ENCODE data around the gene NFIA. TPM values are rescaled to one million over a fixed set of nuclear protein-coding genes. Genes with fewer than 3 reads are reported as not detected.

The NFIA gene
- total and polyA plus RNA-seq, 2 donors (not counting 1 experiment from before 2014, with no cell fraction given), result 5.4 to 11.0 TPM

GRCh38 chr1:61310538-61310937, 228.2 kb downstream of the NFIA start:
- Histone ChIP-seq H3K27me3 (ENCODE audit: control insufficient read depth, insufficient read depth, low read length) (no peaks in the 10 kb centered on the region), H4K20me1 (ENCODE audit: control insufficient read depth, extremely low read depth, insufficient read depth, low read length) (no peaks in the 10 kb centered on the region), H3K27ac (ENCODE audit: insufficient read depth, low read length) (no peak overlapping the region), H3K79me2 (ENCODE audit: control insufficient read depth, insufficient read depth, low read length) (no peaks in the 10 kb centered on the region), H3K4me1 (ENCODE audit: control insufficient read depth, extremely low read depth, insufficient read depth, low read length) (no peaks in the 10 kb centered on the region), H3K9me3 (ENCODE audit: control insufficient read depth, insufficient read depth, low read depth, low read length) (no peaks in the 10 kb centered on the region), H3K4me3 (replicated peaks in 1 of 4; ENCODE audit: control extremely low read depth in 1 of 4, insufficient read depth in 1 of 4, low read depth in 3 of 4, low read length in 4 of 4) (no peak overlapping the region), H3K9ac (ENCODE audit: insufficient read depth, low read length) (no peak overlapping the region), H2AFZ (ENCODE audit: low read length) (no peak overlapping the region), H3K36me3 (ENCODE audit: control insufficient read depth, insufficient read depth, low read length) (no peaks in the 10 kb centered on the region), H3K4me2 (ENCODE audit: extremely low read depth, insufficient read depth, low read length) (no peak overlapping the region)
- TF ChIP-seq CTCF (conservative IDR thresholded peaks at IDR 0.05 in 1 of 2, IDR thresholded peaks at IDR 0.05 in 1 of 2; ENCODE audit: low read depth in 1 of 2, low read length in 2 of 2), result no peak
- TF ChIP-seq EZH2 (IDR thresholded peaks at IDR 0.05; ENCODE audit: low read length, missing control alignments), result no peak
- no peak for DNase-seq (ENCODE audit: low read depth in 2 of 2)

- H2AFZ ChIP-seq (ENCODE audit: low read length), result no peak overlapping the region
- H3K27me3 ChIP-seq (ENCODE audit: control insufficient read depth, insufficient read depth, low read length), result no peaks in the 10 kb centered on the region
- no peak overlapping the region for H3K27ac ChIP-seq (ENCODE audit: insufficient read depth, low read length)
- no peaks in the 10 kb centered on the region for H4K20me1 ChIP-seq (ENCODE audit: control insufficient read depth, extremely low read depth, insufficient read depth, low read length)
- TF ChIP-seq EZH2 (IDR thresholded peaks at IDR 0.05; ENCODE audit: low read length, missing control alignments) (no peak), CTCF (conservative IDR thresholded peaks at IDR 0.05 in 1 of 2, IDR thresholded peaks at IDR 0.05 in 1 of 2; ENCODE audit: low read depth in 1 of 2, low read length in 2 of 2) (no peak)
- peaks cover 1% of the 10 kb centered on the region for H3K4me1 ChIP-seq (ENCODE audit: control insufficient read depth, extremely low read depth, insufficient read depth, low read length)
- no peaks in the 10 kb centered on the region for H3K36me3 ChIP-seq (ENCODE audit: control insufficient read depth, insufficient read depth, low read length)
- no peak for DNase-seq (ENCODE audit: low read depth in 2 of 2)
- no peak overlapping the region for H3K4me3 ChIP-seq (replicated peaks in 1 of 4; ENCODE audit: control extremely low read depth in 1 of 4, insufficient read depth in 1 of 4, low read depth in 3 of 4, low read length in 4 of 4)
- no peak overlapping the region for H3K9ac ChIP-seq (ENCODE audit: insufficient read depth, low read length)
- no peaks in the 10 kb centered on the region for H3K79me2 ChIP-seq (ENCODE audit: control insufficient read depth, insufficient read depth, low read length)
- H3K9me3 ChIP-seq (ENCODE audit: control insufficient read depth, insufficient read depth, low read depth, low read length), result no peaks in the 10 kb centered on the region
- no peak overlapping the region for H3K4me2 ChIP-seq (ENCODE audit: extremely low read depth, insufficient read depth, low read length)
Measured at GRCh38 chr1:61313906-61314422, 231.6 kb downstream of the NFIA start.

GRCh38 chr1:61315011-61315410, 232.7 kb downstream of the NFIA start:
- Histone ChIP-seq H3K9ac (ENCODE audit: insufficient read depth, low read length) (no peak overlapping the region), H3K36me3 (ENCODE audit: control insufficient read depth, insufficient read depth, low read length) (no peaks in the 10 kb centered on the region), H4K20me1 (ENCODE audit: control insufficient read depth, extremely low read depth, insufficient read depth, low read length) (no peaks in the 10 kb centered on the region), H3K4me1 (ENCODE audit: control insufficient read depth, extremely low read depth, insufficient read depth, low read length) (peaks cover 2% of the 10 kb centered on the region), H3K4me2 (ENCODE audit: extremely low read depth, insufficient read depth, low read length) (no peak overlapping the region), H3K27ac (ENCODE audit: insufficient read depth, low read length) (no peak overlapping the region), H3K79me2 (ENCODE audit: control insufficient read depth, insufficient read depth, low read length) (no peaks in the 10 kb centered on the region), H2AFZ (ENCODE audit: low read length) (no peak overlapping the region), H3K27me3 (ENCODE audit: control insufficient read depth, insufficient read depth, low read length) (no peaks in the 10 kb centered on the region), H3K9me3 (ENCODE audit: control insufficient read depth, insufficient read depth, low read depth, low read length) (no peaks in the 10 kb centered on the region), H3K4me3 (replicated peaks in 1 of 4; ENCODE audit: control extremely low read depth in 1 of 4, insufficient read depth in 1 of 4, low read depth in 3 of 4, low read length in 4 of 4) (no peak overlapping the region)
- TF ChIP-seq EZH2 (IDR thresholded peaks at IDR 0.05; ENCODE audit: low read length, missing control alignments), result no peak
- no peak for TF ChIP-seq CTCF (conservative IDR thresholded peaks at IDR 0.05 in 1 of 2, IDR thresholded peaks at IDR 0.05 in 1 of 2; ENCODE audit: low read depth in 1 of 2, low read length in 2 of 2)
- DNase-seq (ENCODE audit: low read depth in 2 of 2), result no peak

Measured in fibroblast of lung (primary cell).